Rectal smooth muscle tissue (tissue), 1 donor: ENCODE results near the gene TAF1C.
"Not testable (repeated sequence)": the region's sequence is repeated elsewhere in the genome, so short reads cannot be mapped to it uniquely, and the experiment has no call there.

Experiments
- H3K27ac ChIP-seq: one replicate; pipeline ENCODE4 v1.7.0; 2013; ENCODE audit warnings: low read depth, low read length, inconsistent platforms
- H3K27me3 ChIP-seq: one replicate; pipeline ENCODE4 v1.7.0; 2013; ENCODE audit warnings: low read length; ENCODE audit not compliant: control insufficient read depth, insufficient read depth
- H3K36me3 ChIP-seq: one replicate; pipeline ENCODE4 v1.7.0; 2013; ENCODE audit warnings: low read length; ENCODE audit not compliant: control insufficient read depth, insufficient read depth
- H3K4me1 ChIP-seq: one replicate; pipeline ENCODE4 v1.7.0; 2013; ENCODE audit warnings: low read length; ENCODE audit not compliant: control insufficient read depth, insufficient read depth
- H3K4me3 ChIP-seq: one replicate; pipeline ENCODE4 v1.7.0; 2013; ENCODE audit warnings: low read length
- H3K9ac ChIP-seq: one replicate; pipeline ENCODE4 v1.7.0; 2013; ENCODE audit warnings: low read length

Gene TAF1C

GRCh38 chr16:84205976-84206691 is 19.3 kb upstream of the TAF1C start:
- H3K27ac ChIP-seq, result no peak overlapping the region
- H3K27me3 ChIP-seq, result no peaks in the 10 kb centered on the region
- no peaks in the 10 kb centered on the region for H3K36me3 ChIP-seq
- H3K4me1 ChIP-seq, result no peaks in the 10 kb centered on the region
- H3K9ac ChIP-seq, result no peak overlapping the region
- H3K4me3 ChIP-seq, result no peak overlapping the region

- not testable (repeated sequence) for H3K27me3 ChIP-seq, H3K9ac ChIP-seq, H3K4me3 ChIP-seq, H3K4me1 ChIP-seq, H3K36me3 ChIP-seq, H3K27ac ChIP-seq
These were observed 18.3 kb upstream of the TAF1C start for GRCh38 chr16:84205123-84205522.

DNA sequence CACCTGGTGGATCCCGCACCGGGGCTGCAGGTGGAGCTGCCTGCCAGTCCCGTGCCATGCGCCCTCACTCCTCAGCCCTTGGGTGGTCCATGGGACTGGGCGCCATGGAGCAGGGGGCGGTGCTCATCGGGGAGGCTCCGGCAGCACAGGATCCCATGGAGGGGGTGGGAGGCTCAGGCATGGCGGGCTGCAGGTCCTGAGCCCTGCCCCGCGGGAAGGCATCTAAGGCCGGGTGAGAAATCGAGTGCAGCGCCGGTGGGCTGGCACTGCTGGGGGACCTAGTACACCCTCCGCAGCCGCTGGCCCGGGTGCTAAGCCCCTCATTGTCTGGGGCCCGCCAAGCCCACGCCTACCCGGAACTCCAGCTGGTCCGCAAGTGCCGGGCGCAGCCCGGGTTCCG is 17.7 kb upstream of the TAF1C start:
- H3K36me3 ChIP-seq, H3K9ac ChIP-seq, H3K27ac ChIP-seq, H3K4me1 ChIP-seq, H3K27me3 ChIP-seq, H3K4me3 ChIP-seq: not testable (repeated sequence)

GRCh38 chr16:84199861-84200260 is 13.0 kb upstream of the TAF1C start:
- no peaks in the 10 kb centered on the region for H3K4me1 ChIP-seq
- H3K36me3 ChIP-seq, result no peaks in the 10 kb centered on the region
- no peak overlapping the region for H3K9ac ChIP-seq
- no peaks in the 10 kb centered on the region for H3K27me3 ChIP-seq
- H3K27ac ChIP-seq, result no peak overlapping the region
- no peak overlapping the region for H3K4me3 ChIP-seq

DNA sequence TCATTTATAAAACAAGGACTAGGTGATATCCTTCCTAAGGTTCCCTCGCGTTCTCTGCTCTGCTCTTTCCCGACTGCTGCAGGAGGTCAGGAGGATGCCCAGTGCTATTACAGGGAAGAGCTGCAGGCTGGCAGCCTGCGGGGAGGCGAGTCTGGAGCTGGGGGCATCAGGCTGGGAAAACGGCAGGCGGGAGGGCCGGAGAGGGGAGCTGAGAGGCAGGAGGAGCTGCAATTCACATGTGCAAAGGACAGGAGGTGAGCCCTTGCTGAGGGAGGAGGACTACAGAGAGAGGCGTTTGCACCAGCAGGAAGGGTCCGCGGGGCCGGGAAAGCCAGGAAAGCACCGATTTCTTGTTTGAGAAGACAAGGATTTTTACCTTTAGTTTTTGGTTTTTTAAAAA is 12.2 kb upstream of the TAF1C start:
- Histone ChIP-seq H3K4me1 (no peaks in the 10 kb centered on the region), H3K36me3 (no peaks in the 10 kb centered on the region), H3K9ac (no peak overlapping the region), H3K27ac (no peak overlapping the region), H3K27me3 (no peaks in the 10 kb centered on the region), H3K4me3 (no peak overlapping the region)

DNA sequence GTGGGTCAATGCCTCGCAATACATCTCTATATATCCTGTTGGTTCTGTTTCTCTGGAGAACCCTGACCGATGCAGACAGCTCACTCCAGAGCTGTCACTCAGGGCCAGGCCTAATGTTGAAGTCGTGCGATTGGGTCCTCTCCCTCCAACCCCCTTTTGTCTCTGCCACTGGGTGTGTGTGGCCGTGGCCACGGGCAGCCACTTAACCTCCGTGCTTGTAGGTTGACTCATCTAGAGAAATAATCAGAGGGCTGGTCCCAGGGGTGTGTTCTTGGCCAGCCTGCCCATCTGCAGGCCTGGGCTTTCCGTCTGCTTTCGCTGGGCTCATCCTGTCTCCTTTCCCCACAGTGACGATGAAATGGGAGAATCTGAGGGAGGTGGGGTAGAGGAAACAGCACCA is 11.5 kb upstream of the TAF1C start:
- H3K27ac ChIP-seq, result no peak overlapping the region
- no peaks in the 10 kb centered on the region for H3K36me3 ChIP-seq
- no peaks in the 10 kb centered on the region for H3K4me1 ChIP-seq
- H3K4me3 ChIP-seq, result no peak overlapping the region
- H3K27me3 ChIP-seq, result no peaks in the 10 kb centered on the region
- no peak overlapping the region for H3K9ac ChIP-seq

GRCh38 chr16:84197466-84198128 is 10.7 kb upstream of the TAF1C start:
- no peaks in the 10 kb centered on the region for H3K36me3 ChIP-seq
- H3K27ac ChIP-seq, result no peak overlapping the region
- H3K4me3 ChIP-seq, result no peak overlapping the region
- H3K9ac ChIP-seq, result no peak overlapping the region
- no peaks in the 10 kb centered on the region for H3K4me1 ChIP-seq
- no peaks in the 10 kb centered on the region for H3K27me3 ChIP-seq

DNA sequence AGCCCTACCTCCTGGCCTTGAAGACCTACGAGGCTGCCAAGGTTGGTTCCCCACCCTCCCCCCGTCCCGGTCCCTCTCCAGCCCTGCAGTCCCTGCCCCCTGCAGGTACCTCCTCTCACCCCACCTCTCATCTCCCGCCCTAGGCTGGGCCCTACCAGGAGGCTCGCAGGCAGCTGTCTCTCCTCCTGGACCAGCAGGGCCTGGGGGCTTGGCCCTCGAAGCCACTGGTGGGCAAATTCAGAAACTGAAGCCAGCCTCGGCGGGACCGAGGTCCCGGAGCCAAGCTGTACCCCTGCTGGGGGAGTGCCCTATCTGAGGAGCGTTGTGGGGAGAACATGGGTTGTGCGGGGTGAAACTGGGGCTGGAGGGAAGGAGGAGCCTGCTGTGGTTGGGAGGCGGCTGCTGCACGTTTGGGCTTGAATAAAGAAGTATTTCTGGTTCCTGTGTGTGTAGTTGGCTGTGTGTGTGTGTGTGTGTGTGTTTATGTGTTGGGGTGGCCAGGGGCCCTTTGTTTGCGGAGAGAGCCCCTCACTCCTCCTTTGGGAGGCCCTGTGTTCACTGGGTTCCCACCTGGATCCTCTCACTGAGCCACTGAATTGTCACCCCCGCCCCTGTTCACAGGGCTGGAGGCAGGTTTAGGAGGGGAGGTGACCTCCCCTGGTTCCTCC is 10.0 kb upstream of the TAF1C start:
- H3K36me3 ChIP-seq, result no peaks in the 10 kb centered on the region
- no peaks in the 10 kb centered on the region for H3K27me3 ChIP-seq
- H3K27ac ChIP-seq, result no peak overlapping the region
- no peaks in the 10 kb centered on the region for H3K4me1 ChIP-seq
- H3K4me3 ChIP-seq, result no peak overlapping the region
- no peak overlapping the region for H3K9ac ChIP-seq

DNA sequence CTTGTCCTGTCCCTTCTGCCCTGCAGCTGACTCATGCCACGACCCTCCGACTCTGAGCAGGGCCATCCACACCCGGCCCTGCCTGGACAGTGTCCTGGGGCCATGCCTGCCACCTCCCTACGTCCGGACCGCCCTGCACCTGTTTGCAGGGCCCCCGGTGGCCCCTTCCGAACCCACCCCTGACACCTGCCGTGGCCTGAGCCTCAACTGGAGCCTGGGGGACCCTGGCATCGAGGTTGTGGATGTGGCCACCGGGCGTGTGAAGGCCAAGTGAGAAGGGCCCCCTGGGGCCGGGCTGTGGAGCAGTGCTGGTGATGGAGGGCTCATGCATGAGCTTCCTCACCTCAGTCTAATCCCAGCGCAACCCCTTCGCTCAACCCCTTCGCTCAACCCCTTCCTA is 9.2 kb upstream of the TAF1C start:
- H3K27ac ChIP-seq, result no peak overlapping the region
- H3K4me3 ChIP-seq, result no peak overlapping the region
- no peaks in the 10 kb centered on the region for H3K4me1 ChIP-seq
- H3K36me3 ChIP-seq, result no peaks in the 10 kb centered on the region
- H3K9ac ChIP-seq, result no peak overlapping the region
- no peaks in the 10 kb centered on the region for H3K27me3 ChIP-seq

- no peak overlapping the region for H3K27ac ChIP-seq
- H3K36me3 ChIP-seq, result no peaks in the 10 kb centered on the region
- no peak overlapping the region for H3K9ac ChIP-seq
- H3K4me1 ChIP-seq, result no peaks in the 10 kb centered on the region
- H3K4me3 ChIP-seq, result no peak overlapping the region
- no peaks in the 10 kb centered on the region for H3K27me3 ChIP-seq
These were observed 8.6 kb upstream of the TAF1C start for GRCh38 chr16:84195201-84196093.

DNA sequence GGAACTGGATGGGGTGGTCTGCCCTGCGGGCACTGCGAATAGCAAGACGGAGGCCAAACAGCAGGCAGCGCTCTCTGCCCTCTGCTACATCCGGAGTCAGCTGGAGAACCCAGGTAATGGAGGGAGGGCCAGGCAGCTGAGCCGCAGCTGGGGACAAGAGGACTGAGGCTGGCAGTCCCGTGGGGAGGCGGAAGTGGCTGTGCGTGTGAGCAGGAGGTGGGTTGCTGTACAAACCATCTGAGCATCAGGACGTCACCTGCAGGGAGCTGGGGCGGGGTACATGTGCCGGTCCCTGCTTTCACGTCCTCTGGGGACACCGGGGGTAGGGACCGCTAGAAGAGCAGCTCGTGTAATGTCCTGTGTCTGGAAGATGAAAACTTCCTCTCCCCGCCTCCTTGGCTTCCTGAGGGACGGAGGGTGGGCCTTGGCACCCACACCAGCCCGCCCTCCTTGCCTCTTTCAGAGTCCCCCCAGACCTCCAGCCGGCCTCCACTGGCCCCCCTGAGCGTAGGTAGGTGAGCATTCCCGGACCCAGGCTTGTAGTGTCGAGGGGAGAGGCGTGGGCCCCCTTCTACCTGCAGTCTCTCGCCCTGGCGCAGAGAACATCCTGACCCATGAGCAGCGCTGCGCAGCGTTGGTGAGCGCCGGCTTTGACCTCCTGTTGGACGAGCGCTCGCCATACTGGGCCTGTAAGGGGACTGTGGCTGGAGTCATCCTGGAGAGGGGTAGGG is 7.8 kb upstream of the TAF1C start:
- H3K27me3 ChIP-seq, result no peaks in the 10 kb centered on the region
- no peaks in the 10 kb centered on the region for H3K4me1 ChIP-seq
- H3K36me3 ChIP-seq, result no peaks in the 10 kb centered on the region
- H3K27ac ChIP-seq, result no peak overlapping the region
- H3K9ac ChIP-seq, result no peak overlapping the region
- no peak overlapping the region for H3K4me3 ChIP-seq

- H3K9ac ChIP-seq, result no peak overlapping the region
- no peaks in the 10 kb centered on the region for H3K4me1 ChIP-seq
- no peak overlapping the region for H3K4me3 ChIP-seq
- H3K36me3 ChIP-seq, result no peaks in the 10 kb centered on the region
- H3K27me3 ChIP-seq, result no peaks in the 10 kb centered on the region
- no peak overlapping the region for H3K27ac ChIP-seq
These were observed 7.2 kb upstream of the TAF1C start for GRCh38 chr16:84194018-84194417.
